ENCODE measurements around the gene WDR54.
A peak's percentile ranks its signal among the peaks of the same experiment; 100 is the strongest.
"Not testable (repeated sequence)": the region's sequence is repeated elsewhere in the genome, so short reads cannot be mapped to it uniquely, and the experiment has no call there.

WDR54 gene

DNA sequence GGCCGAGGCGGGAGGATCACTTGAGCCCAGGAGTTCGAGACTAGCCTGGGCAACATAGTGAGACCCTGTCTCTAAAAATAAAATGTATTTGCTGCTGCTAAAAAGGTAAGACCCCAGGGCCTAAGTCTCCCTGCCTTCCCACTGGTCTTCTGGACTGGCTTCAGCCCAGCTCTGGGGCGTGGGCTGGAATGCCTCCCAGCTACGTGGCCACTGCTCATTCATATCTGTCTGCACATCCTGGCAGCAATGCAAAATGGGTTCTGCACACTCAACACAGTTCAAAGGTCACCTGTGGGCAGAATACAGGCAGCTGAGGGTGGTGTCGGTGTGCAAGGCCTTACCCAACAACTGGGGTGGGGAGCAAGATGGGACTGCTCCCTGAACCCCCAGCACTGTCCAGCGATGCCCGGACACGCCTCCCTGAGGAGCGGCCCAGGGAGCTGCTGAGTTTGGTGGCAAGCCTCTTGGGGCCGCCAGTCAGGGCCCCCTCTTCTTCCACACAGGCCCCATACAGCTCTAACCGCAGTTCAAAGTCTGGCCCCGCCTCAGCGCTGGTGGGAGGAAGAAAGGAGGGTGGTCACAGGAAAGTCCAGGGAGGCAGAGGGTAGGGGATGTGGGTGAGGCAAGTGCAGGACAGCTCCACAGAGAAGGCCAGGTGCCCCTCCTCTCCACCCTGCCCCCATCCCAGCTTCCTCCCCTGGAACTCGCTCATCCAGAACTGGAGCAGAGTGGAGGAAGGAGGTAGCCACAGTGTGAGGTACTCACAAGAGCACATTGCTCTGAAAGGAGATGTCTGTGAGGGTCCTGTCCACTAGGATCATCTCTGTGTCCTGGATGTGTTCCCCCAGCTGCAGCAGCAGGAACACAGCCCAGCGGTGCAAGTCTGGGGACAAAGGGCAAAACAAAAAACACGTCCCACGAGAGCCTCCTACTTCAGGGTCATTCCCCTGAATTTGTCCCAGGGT, 8.2 kb downstream of the WDR54 start:
- DNase-seq (ENCODE audit: low read depth, low spot score), result no peak

DNA sequence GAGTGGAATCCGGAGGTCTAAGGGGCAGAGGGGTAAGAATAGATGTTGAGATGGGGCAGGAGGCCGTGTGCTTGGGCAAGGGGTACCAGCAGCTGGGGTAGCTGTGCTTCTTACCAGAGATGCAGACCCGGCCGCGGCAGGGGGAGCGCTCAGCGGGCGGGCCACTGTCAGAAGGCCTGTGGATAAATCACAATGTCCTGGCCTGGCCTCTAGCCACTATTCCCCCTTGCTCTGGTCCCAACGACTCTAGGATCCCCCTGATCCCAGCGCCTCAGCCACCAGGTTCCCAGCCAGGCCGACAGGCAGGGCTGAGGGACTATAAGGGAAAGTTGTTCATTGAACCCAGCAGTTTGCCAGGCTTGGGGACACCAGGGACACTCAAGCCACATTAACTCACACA, 9.0 kb downstream of the WDR54 start:
- no peak for DNase-seq (ENCODE audit: low read depth, low spot score)

DNA sequence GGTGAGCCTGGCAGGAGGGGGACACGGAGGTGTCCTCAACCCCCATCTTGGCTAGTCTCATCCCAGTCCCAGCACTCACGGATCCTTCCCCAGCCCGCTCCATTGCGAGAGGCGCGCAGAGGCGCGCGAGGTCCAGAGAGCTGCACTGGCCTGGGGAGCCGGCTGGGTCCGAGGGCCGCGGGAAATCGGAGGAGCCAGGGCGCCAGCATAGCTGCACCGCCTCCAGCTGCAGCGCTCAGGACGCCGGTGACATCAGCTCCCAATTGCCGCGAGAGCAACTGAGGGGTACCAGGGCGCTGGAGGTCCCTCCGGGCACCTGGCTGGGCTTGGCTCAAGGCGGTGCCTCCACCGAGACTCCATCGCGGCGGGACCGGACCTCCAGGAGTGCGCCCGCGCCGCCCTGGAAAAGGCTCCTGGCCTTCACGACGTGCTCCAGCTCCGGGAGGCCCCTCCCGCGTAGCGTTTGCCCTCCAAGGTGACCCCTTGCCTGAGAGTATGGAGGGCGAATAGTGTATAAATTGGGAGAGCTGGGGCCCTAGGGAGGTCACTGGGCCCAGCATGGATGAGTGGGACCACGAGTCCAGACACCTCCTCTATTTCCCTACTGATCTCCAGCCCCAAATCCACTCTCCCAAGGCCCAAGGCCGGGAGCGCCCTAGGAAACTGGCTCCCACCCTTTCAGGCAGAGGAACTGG, 14.7 kb downstream of the WDR54 start:
- DNase-seq (ENCODE audit: low read depth, low spot score), result no peak

DNA sequence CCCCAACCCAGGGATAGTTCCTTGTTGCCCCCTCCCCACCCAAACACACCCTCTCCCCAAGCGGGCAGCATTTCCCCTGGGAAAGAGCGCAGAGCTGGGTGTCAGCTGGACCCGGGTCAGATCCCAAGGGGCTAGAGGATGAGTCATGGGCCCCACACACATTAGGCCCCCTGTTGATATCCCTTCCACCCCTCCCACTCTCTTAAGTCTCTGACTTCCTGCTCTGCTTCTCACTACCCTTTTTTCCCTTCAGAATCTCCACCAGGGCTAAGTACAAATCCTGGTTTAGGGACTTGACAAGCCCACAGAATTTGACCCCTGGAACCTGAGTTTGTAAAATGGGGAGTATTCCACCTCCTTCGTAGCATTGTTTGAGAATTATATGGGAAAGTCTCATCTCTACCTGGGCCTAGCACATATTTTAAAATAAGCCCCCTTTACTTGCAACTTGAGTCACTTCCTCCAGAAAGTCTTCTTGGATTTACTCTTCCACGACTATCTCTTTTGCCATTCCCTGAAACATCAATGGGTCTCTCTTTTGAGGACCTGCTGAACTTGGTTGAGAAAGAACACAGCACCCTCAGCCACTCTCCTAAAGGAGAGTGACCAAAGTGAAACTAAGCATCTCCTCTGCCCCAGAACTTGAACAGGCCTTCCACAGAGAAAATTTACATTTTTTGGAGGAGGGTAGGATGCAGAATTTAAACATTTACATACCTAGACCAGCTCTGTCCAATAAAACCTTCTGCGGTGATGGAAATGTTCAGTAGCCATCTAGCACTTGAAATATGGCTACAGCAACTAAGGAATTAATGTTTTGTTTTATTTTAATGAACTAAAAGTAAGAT, 15.5 kb downstream of the WDR54 start:
- no peak for DNase-seq (ENCODE audit: low read depth, low spot score)

DNA sequence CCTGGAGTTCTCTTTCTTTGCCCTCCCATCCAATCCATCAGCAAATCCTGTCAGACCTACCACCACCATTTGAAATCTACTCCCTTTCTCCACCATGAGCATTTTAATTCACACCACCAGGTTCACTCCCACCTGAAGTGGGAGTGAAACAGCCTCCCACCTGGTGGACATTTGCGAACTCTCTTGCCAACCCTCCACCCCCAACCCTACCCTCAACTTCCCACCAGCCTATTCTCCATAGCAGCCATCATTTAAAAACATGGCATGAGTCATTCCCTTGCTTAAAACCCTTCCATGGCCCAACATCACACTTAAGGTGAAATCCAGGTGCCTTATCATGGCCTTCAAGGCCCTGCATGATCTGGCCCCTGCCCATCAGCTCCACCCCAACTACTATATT, 16.7 kb downstream of the WDR54 start:
- no peak for DNase-seq (ENCODE audit: low read depth, low spot score)

DNA sequence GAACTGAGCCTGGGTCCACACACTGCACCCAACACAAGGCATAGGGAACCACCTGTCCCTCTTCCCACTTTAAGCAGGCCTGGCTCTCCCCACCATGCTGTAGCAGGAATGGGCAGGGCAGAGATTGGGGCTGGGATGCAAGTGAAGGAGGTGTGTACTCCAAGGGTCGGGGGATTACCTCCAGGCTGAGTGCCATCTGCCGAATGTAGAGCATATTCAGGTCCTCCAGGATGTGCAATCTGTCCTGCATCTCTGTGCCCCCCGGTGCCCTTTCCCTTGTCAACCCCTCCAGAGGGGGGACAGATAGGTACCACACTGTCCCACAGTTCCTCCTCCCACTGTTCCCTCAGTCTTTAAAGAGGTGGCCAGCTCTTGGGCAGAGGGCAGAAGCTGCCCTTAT, 17.8 kb downstream of the WDR54 start:
- DNase-seq (ENCODE audit: low read depth, low spot score), result no peak

DNA sequence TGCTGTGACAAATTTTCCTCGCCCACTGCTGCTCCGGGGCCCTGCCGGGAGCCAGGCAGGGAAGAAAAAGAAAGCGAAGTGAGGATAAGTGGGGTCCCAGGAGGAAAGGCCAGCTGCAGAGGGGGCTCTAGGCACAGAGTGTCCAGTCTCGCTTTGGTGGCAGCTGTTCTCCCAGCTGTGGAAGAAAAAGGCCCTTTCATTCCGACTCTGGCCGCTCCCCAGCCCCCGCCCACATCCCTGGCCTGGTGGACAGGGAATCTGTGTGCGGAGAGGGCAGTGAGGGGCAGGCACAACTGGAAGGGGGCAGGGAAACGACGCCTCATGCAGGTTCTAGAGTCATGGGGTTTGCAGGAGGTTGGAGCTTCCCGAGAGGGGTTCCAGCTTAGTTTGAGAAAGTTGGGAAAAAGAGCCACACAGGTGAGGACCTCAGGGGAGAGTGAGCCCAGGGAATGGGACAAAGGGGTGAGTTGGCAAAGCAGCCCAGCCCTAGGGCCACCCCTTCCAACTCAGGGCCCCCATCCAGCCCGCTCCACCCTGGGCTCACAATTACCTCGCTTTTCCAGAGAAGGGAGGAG, 18.4 kb downstream of the WDR54 start:
- DNase-seq (ENCODE audit: low read depth, low spot score), result no peak

DNA sequence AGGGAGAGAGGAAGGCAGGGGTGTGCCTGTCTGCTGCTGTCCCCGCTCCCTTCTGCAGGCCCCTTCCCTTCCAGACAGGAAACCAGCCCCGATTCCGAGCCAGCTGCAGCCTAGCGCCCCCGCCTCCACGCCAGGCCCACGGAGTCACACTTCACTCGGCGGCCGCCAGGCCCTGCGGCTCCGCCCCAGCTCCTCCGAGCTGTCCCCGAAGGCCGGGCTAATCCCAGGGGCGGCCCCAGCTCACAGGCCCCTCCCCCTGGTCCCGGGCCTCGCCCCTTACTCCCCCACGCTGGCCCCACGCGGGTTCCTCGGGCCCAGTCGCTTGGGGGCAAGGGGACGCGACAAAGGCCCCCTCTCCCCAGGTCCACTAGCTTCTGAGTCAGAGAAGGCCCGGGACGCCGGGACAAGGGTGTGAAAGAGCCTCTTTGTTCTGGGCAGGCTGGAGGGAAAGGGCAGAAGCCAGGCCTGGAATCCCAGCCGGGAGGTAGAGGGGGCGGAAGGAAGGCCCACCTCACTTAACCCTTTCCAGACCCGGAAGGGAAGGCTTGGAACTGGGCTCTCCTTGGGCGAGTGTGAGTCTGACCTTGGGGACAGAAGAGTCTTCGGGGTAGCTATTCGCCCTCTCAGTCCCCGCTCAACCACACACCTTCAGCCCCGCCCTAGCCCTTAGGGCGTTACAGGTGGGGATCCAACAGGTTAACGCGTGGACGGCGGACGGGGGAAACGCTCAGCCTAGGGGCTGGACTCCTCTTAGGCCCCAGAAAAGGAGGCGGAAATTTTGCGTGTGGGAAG, 19.0 kb downstream of the WDR54 start:
- no peak for DNase-seq (ENCODE audit: low read depth, low spot score)

DNA sequence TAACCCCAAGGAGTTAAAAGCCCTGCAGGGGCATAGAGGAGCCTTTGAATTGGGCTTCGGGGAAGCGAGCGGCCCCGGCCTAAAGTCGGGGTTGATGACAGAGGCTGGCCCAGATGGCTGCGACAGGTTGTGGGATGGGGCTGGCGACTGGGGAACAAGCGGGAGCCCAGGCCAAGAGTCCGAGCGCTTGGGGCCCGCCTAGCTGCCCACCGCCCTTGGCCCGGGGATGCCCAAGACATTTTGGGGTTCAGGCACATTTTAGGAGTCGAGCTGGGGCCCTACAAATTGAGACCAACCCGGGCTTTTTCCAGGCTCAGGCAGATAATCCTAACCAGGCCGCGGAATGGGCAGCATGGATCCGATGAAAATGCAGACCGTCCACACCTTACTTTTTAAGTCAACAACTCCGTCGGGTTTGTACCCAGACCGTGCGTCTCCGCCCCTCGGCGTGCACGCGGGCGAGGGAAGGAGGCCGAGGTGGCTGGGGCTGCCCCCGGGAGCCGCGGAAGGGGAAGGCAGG, 19.7 kb downstream of the WDR54 start:
- DNase-seq (ENCODE audit: low read depth, low spot score), result no peak

DNA sequence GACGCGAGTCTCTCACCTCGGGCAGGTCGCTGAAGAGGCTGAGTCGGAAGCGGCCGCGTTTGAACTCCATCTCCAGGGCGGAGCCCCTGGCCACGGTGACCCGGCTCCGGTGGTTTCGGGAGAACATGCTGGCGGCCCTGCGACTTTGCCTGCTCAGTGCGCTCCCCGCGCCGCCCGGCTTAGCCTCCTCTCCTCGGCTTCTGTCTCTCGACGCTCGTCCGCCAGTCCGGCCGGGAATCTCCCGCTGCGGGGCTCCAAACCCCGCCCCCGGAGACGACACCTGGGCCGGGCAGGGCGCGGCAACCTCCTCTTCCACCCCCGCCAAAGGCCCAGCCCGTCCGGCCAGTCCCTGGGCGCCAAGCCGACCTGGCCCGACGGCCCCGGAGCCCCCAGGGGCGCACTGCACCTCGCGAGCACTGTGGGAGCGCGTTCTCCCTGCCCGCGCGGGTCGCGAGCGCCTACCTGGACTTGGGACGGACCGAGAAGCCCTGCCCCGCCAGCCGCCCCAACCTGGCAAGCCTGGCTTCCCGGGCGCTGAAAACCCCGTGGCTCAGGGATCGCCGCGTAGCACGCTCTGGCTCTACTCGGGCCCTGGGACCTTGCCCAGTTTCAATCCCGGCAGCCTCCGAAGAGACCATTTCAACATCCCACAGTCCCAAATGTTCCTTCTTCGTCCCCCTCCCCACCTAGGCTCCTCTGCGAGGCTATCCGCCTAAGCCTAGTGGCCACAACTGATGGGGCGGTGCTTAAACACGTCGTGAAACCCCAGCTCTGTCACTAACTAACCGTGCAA, 20.4 kb downstream of the WDR54 start, which contains the start of gene RTKN:
Gene RTKN (minus strand): TSS at position 248 of the 793 bp plus-strand sequence. CDS start 121 bp downstream, at position 127.
- DNase-seq (ENCODE audit: low read depth, low spot score), result no peak

DNA sequence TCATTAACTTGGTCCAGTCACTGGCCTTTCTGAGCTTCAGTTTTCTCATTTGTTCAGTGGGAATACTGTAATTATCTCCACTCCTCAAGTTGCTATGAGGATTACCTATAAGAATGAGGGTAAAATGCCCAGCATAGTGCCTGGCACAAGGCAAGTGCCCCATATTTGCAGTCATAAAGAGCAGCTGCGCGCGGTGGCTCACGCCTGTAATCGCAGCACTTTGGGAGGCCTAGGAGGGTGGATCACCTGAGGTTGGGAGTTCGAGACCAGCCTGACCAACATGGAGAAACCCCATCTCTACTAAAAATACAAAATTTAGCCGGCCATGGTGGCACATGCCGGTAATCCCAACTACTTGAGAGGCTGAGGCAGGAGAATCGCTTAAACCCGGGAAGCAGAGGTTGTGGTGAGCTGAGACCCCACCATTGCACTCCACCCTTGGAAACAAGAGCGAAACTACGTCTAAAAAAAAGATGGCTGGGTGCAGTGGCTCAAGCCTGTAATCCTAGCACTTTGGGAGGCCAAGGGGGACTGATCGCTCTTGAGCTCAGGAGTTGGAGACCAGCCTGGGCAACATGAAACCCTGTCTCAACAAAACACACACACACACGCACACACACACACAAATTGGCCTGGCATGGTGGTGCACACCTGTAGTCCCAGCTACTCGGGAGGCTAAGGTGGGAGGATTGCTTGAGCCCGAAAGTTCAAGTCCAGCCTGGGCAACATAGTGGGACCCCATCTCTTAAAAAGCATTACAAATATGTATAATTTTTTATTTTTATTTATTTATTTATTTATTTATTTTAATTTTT, 21.2 kb downstream of the WDR54 start:
- not testable (repeated sequence) for DNase-seq (ENCODE audit: low read depth, low spot score)

DNA sequence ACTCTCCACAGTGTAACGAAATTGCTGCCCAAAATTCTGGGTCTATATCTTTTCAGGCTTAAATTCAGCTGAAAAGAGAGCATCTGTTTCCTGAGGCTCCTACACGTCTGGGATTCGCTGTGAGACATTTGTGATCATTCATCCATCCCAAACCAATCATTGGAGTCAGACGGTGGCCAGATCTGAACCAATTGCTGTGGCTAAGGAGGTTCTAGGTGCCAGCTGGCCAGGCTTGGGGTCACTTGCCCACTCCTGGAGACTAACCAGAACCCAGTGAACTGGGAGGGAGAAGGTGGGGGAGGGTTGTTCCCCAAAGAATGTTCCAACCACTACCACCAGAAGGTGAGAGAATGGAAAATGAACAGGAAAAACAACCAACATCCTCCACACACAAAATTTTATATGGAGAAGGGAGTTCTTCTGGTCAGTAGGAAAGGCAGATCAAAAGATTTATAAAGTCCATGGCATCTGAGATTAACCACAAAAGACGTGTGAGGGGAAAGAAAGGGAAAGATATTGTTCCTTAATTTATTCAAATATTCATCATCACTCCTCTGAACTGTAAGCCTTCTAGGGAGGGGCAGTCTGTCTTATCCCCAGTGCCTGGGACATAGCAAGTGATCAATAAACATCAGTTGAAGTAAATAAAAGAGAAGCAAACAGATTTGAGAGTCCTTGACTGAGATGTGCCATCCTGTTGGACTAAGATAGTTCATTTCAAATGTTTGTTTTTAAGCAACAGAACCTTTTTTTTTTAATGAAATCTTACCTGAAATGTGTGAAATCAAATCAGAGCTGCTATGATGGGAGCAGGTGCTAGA, 23.2 kb downstream of the WDR54 start:
- DNase-seq (ENCODE audit: low read depth, low spot score), result no peak

DNA sequence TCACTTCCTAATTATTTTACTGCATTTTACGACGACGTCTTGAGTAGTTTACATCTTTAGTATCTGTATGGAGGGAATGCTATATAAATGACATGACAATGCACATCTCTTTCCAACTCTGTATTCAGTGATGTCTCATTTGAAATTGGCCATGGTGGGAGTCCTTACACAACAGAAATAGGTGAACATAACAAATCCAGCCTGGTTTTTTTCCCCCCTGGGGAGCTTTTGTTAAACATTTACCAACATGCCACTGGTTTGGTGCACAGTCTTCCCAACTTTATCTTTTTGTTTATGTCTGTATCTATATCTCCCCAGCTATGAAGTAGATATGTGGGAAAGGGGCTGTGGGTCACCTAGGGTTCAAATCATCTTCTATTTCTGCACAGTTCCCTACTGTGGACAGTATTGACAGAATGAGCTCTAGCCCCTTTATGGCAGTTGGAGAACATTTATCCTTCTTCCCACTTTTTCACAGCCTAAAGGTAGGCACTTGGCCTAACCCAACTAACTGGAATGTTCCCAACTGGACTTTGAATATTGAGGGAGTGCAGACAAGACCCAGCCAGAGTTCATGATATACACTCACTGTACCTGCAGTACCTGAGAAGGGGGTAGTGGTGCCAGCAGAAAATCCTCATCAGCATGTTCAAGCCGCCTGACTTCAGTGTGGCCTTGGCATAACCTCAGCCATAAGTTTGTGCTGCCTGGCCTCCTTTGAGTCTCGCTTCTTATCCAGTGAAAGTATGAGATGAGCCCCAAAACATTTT, 25.9 kb downstream of the WDR54 start:
- no peak for DNase-seq (ENCODE audit: low read depth, low spot score)

DNA sequence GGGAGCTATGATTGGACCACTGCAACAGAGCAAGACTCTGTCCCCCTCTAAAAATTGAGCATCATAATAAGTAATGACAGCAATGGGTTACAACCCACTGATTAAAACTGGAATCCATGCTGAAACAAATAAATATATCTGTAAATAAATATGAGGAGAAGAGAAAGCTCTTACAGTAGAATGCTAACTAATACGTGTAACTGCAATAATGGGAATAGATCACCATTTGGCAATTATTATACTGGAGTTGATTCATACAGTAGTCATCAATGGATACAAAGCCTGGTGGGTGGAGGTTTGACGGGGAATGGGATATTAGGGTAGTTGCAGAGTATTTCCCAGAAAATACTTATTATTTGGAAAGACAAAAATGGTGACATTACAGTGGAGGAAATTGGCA, 27.2 kb downstream of the WDR54 start:
- no peak for DNase-seq (ENCODE audit: low read depth, low spot score)

DNA sequence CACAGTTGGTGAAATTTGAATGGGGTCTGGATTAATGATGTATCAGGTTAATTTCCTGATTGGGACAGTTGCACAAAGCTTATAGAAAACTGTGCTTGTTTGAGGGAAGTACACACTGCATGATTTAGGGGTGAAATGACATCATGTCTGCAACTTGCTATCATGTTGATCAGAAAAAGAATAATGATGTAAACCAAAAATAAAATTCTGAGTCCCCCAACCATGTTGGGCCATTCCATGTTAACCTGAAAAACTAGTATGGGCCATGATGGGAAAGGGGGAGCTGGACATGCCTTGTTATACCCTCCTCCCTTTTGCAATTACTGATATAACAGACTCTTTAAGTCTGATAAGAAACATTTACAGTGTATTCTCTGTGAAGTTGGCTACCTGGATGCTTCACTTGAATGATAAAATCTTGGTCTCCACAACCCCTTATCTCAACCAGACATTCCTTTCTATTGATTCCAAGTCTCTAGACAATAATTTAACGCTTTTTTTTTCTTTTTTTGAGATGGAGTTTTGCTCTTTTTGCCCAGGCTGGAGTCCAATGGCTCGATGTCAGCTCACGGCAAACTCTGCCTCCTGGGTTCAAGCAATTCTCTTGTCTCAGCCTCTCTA, 29.1 kb downstream of the WDR54 start:
- no peak for DNase-seq (ENCODE audit: low read depth, low spot score)

DNA sequence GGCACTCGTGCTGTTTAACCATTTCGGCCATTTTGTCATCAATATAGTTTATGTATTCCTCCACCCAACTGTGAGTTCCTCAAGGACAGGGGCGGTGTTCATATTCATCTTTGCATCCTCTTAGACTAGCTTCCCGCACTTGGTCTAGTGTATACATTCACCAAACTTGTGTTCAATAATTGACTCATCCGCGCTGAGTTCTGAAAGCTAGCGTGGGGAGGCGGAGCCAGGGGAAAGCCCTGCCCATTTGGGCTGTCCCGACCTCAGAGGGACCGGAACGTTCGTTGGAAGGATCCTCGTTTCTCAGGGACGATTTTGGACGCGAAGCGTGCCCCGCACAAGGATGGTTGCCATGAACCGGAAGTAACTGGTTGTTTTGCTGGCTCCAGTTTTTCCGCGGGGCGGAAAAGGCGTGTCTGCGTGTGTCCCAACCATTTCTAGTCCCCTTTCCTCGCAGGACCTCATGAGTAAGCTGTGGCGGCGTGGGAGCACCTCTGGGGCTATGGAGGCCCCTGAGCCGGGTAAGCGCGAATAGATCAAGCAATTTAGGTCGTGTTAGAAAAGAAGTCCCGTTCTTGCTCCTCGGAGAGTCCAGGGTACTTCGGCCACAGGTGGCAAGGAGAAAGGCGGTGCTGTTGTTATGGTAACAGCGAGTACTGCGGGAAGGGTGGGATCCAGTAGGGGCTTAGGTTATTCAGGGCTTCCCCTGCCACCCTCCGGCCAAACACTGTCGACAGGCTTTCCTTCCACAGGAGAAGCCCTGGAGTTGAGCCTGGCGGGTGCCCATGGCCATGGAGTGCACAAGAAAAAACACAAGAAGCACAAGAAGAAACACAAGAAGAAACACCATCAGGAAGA, 33.4 kb downstream of the WDR54 start, which contains the start of gene INO80B:
Gene INO80B (plus strand): TSS at position 434 of the 858 bp plus-strand sequence. CDS start 30 bp downstream, at position 464.
- DNase-seq (ENCODE audit: low read depth, low spot score), result peak; percentile 95
